Ovary (tissue), 9 donors: Measurements from ENCODE around the gene MICU2. TPM values are rescaled to one million over a fixed set of nuclear protein-coding genes. Genes with fewer than 3 reads are reported as not detected.
"Not testable (repeated sequence)": the region's sequence is repeated elsewhere in the genome, so short reads cannot be mapped to it uniquely, and the experiment has no call there.

ENCODE experiments used
- DNase-seq, 5 donors: peaks; one replicate each; pipeline ENCODE4 v3.0.0-alpha.2; 2019 to 2020
- H3K27ac ChIP-seq, 2 donors: fragments of 200-600 bp; one replicate each; pipeline versions ENCODE4 v1.5.1 to v1.8.0; 2019 to 2022
- H3K27me3 ChIP-seq: fragments of 200-600 bp; one replicate; pipeline ENCODE4 v1.8.0; 2022
- H3K36me3 ChIP-seq: fragments of 200-600 bp; sonication (generic); one replicate; pipeline ENCODE4 v1.5.1; 2019
- H3K4me1 ChIP-seq: one replicate; pipeline ENCODE4 v1.8.1; 2013; ENCODE audit warnings: mild to moderate bottlenecking, moderate library complexity; ENCODE audit not compliant: insufficient read depth
- H3K4me3 ChIP-seq: fragments of 200-600 bp; sonication (generic); one replicate; pipeline ENCODE4 v1.5.1; 2017
- H3K9me3 ChIP-seq, 2 donors: fragments of 200-600 bp in 1 of 2; sonication (generic) in 1 of 2; one replicate each; pipeline versions ENCODE4 v1.5.1 to v1.8.1; 2013 to 2019; ENCODE audit warnings: mild to moderate bottlenecking in 1 of 2, moderate library complexity in 1 of 2
- CTCF ChIP-seq, 3 donors: fragments of 450-650 bp in 2 of 3; fragments of 200-600 bp in 1 of 3; IDR thresholded peaks; one replicate each; pipeline versions ENCODE4 v1.5.1 to v1.8.0; 2016 to 2022; ENCODE audit warnings: antibody characterized with exemption in 3 of 3, mild to moderate bottlenecking in 1 of 3
- EP300 ChIP-seq: sonication (generic); formaldehyde crosslinking; IDR thresholded peaks from one replicate; pipeline ENCODE4 v1.6.1; 2017; ENCODE audit warnings: antibody characterized with exemption
- POLR2A ChIP-seq: fragments of 450-650 bp; IDR thresholded peaks from one replicate; pipeline ENCODE4 v1.6.1; 2017; ENCODE audit warnings: antibody characterized with exemption, mild to moderate bottlenecking, moderate library complexity
- WGBS, 3 donors: extraction: QIAGEN DNeasy Blood & Tissue Kit in 1 of 3; methylation state at CpG; one replicate each; pipeline versions ENCODE4 v1.1.5 to v1.1.7; 2013 to 2017; 5-methylcytosine and 5-hydroxymethylcytosine counted together
- intact Hi-C, 4 donors: fragments of 100-400 bp; cut with DNase I; formaldehyde crosslinking; loops; one replicate each; pipeline versions ENCODE4 v1.11.0 to v1.15.1; 2022 to 2023
- polyA plus RNA-seq, 2 donors: library from polyadenylated mRNA; stranded (reverse); fragments of 200-250 nt in 1 of 2; fragments of 350-450 nt in 1 of 2; fragmentation: Illumina TruSeq in 1 of 2; extraction: RNeasy Lipid Tissue Mini Kit (QIAGEN cat#74804) in 1 of 2; gene quantifications; one replicate each; pipeline ENCODE4 v1.2.3, GENCODE V29; 2013 to 2014
- total RNA-seq, 7 donors: library from RNA; depleted of rRNA in 2 of 7; stranded (reverse); fragments of >200 nt in 2 of 7; fragmentation: NEBNext Ultra II Directional in 3 of 7; extraction: Animal tissue kit (Norgen Biotek cat#: 25700) in 3 of 7; gene quantifications; one replicate each; pipeline versions ENCODE4 v1.1.0 to v1.2.4, GENCODE V29; 2016 to 2023
- donor health status: DM: no; HTN: no; CAD: no; lungs with moderate emphysema.
- donor health status: DM: no; HTN: no; CAD: no.
- donor health status: Bipolar disorder and iron deficiency.
- donor health status: DM: yes; HTN: yes; CAD: no.
- donor health status: DM: no; HTN: no; CAD: no.
- donor health status: DM: yes; HTN: yes; CAD: no.

The MICU2 gene
- total and polyA plus RNA-seq, 9 donors = 23.2 to 82.1 (median 31.4) TPM

GRCh38 chr13:21569686-21570085, 34.3 kb downstream of the MICU2 start:
- Histone ChIP-seq H3K36me3 (no peaks in the 10 kb centered on the region), H3K4me3 (no peak overlapping the region), H3K4me1 (no peaks in the 10 kb centered on the region), H3K27me3 (no peaks in the 10 kb centered on the region), H3K27ac (no peak overlapping the region), H3K9me3 (no peaks in the 10 kb centered on the region)
- no peak for TF ChIP-seq POLR2A
- TF ChIP-seq CTCF (IDR thresholded peaks at IDR 0.05) = no peak
- no peak for TF ChIP-seq EP300
- no peak for DNase-seq
- intact Hi-C loops = no loop called here
- 94 to 98% (median 95%) methylated on average over 3 of the region's 3 CpGs for WGBS, 3 donors

- Histone ChIP-seq H3K9me3 (no peaks in the 10 kb centered on the region), H3K27me3 (no peaks in the 10 kb centered on the region), H3K4me1 (no peaks in the 10 kb centered on the region), H3K36me3 (no peaks in the 10 kb centered on the region), H3K4me3 (no peak overlapping the region), H3K27ac (no peak overlapping the region)
- TF ChIP-seq POLR2A (no peak), CTCF (IDR thresholded peaks at IDR 0.05) (no peak), EP300 (no peak)
- intact Hi-C loops = no loop called here
- WGBS, 3 donors = 96 to 98% (median 97%) methylated on average over 5 of the region's 5 CpGs
- no peak for DNase-seq
These were observed 35.1 kb downstream of the MICU2 start for GRCh38 chr13:21568854-21569253.

DNA sequence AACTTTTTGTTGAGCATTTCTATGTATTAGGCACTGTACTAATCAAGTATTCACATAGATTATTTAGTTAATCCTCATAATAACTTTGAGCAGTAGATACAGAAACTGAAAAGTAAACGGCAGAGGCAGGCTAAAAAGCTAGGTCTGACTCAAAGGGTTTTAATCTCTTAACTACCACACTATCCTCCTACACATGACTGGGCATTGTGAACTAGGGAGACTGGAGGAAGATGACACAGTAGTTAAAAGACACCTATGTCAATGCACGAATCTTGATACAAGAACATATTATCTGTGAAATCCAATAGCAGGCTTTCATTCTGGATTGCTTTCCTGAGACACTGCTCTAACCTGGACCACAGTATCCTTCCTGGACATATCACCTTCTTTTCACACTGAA, 36.3 kb downstream of the MICU2 start:
- TF ChIP-seq POLR2A (no peak), CTCF (IDR thresholded peaks at IDR 0.05) (no peak), EP300 (no peak)
- H3K9me3 ChIP-seq = no peaks in the 10 kb centered on the region
- H3K27me3 ChIP-seq = no peaks in the 10 kb centered on the region
- WGBS, 3 donors = 39 to 58% (median 49%) methylated on average over 2 of the region's 2 CpGs
- DNase-seq = no peak
- intact Hi-C loops = no loop called here
- no peak overlapping the region for H3K27ac ChIP-seq
- no peaks in the 10 kb centered on the region for H3K36me3 ChIP-seq
- H3K4me3 ChIP-seq = no peak overlapping the region
- H3K4me1 ChIP-seq = no peaks in the 10 kb centered on the region

- no peak overlapping the region for H3K4me3 ChIP-seq
- intact Hi-C loops = no loop called here
- no peaks in the 10 kb centered on the region for H3K27me3 ChIP-seq
- no peaks in the 10 kb centered on the region for H3K36me3 ChIP-seq
- no peak overlapping the region for H3K27ac ChIP-seq
- no peaks in the 10 kb centered on the region for H3K4me1 ChIP-seq
- no peaks in the 10 kb centered on the region for H3K9me3 ChIP-seq
- no peak for DNase-seq
- WGBS, 3 donors = 76 to 82% (median 82%) methylated on average over 2 of the region's 2 CpGs
- TF ChIP-seq EP300 = no peak
- TF ChIP-seq POLR2A = no peak
- no peak for TF ChIP-seq CTCF (IDR thresholded peaks at IDR 0.05)
These were observed 46.0 kb downstream of the MICU2 start for GRCh38 chr13:21557995-21558394.

- no peak overlapping the region for H3K4me3 ChIP-seq
- H3K27me3 ChIP-seq = no peaks in the 10 kb centered on the region
- H3K9me3 ChIP-seq = no peaks in the 10 kb centered on the region
- intact Hi-C loops = no loop called here
- TF ChIP-seq EP300 (no peak), CTCF (IDR thresholded peaks at IDR 0.05) (no peak), POLR2A (no peak)
- no peaks in the 10 kb centered on the region for H3K36me3 ChIP-seq
- no peaks in the 10 kb centered on the region for H3K4me1 ChIP-seq
- DNase-seq = no peak
- no peak overlapping the region for H3K27ac ChIP-seq
These were observed 47.9 kb downstream of the MICU2 start for GRCh38 chr13:21556051-21556450.

DNA sequence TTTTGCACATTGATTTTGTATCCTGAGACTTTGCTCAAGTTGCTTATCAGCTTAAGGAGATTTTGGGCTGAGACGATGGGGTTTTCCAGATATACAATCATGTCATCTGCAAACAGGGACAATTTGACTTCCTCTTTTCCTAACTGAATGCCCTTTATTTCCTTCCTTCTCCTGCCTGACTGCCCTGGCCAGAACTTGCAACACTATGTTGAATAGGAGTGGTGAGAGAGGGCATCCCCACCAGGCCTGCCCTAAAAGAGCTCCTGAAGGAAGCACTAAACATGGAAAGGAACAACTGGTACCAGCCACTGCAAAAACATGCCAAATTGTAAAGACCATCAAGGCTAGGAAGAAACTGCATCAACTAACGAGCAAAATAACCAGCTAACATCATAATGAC, 50.7 kb downstream of the MICU2 start:
- DNase-seq, intact Hi-C loops, H3K4me3 ChIP-seq, H3K9me3 ChIP-seq, H3K4me1 ChIP-seq, H3K27me3 ChIP-seq, H3K36me3 ChIP-seq, H3K27ac ChIP-seq: not testable (repeated sequence)
- WGBS, 3 donors = 71 to 95% (median 77%) methylated on average over 1 to 2 of the region's 2 CpGs
